Neural progenitor cell (in vitro differentiated cells): ENCODE measurements around the gene SLC19A1. TPM values are rescaled to one million over a fixed set of nuclear protein-coding genes. Genes with fewer than 3 reads are reported as not detected.
A peak's percentile ranks its signal among the peaks of the same experiment; 100 is the strongest.

Experiments
- DNase-seq: peaks from one replicate; pipeline ENCODE4 v3.0.0-alpha.2; 2016; ENCODE audit warnings: low spot score
- H2AFZ ChIP-seq: fragments of 200-600 bp; sonication (generic); replicated peaks from 2 replicates; pipeline ENCODE4 v1.6.1; 2016; ENCODE audit warnings: antibody characterized with exemption
- H3F3A ChIP-seq: fragments of 200-600 bp; sonication (generic); 2 replicates; pipeline ENCODE4 v1.6.1; 2016; ENCODE audit warnings: antibody characterized with exemption, low read depth
- H3K27ac ChIP-seq: fragments of 200-600 bp; sonication (generic); 2 replicates; pipeline ENCODE4 v1.5.1; 2016; ENCODE audit warnings: mild to moderate bottlenecking
- H3K27me3 ChIP-seq: fragments of 200-600 bp; sonication (generic); 2 replicates; pipeline ENCODE4 v1.6.1; 2016; ENCODE audit warnings: mild to moderate bottlenecking, moderate library complexity
- H3K36me3 ChIP-seq: fragments of 200-600 bp; sonication (generic); 2 replicates; pipeline ENCODE4 v1.5.1; 2016
- H3K4me1 ChIP-seq: fragments of 200-600 bp; sonication (generic); 2 replicates; pipeline ENCODE4 v1.6.1; 2016; ENCODE audit warnings: mixed run types
- H3K4me2 ChIP-seq: fragments of 200-600 bp; sonication (generic); 2 replicates; pipeline ENCODE4 v1.6.1; 2016
- H3K4me3 ChIP-seq: fragments of 200-600 bp; sonication (generic); 2 replicates; pipeline ENCODE4 v1.5.1; 2016
- H3K79me2 ChIP-seq: fragments of 200-600 bp; sonication (generic); 2 replicates; pipeline ENCODE4 v1.6.1; 2016; ENCODE audit warnings: low read depth
- H3K9ac ChIP-seq: fragments of 200-600 bp; sonication (generic); 2 replicates; pipeline ENCODE4 v1.6.1; 2016
- H3K9me3 ChIP-seq: fragments of 200-600 bp; sonication (generic); 2 replicates; pipeline ENCODE4 v1.5.1; 2016; ENCODE audit warnings: low read depth
- H4K20me1 ChIP-seq: fragments of 200-600 bp; sonication (generic); 2 replicates; pipeline ENCODE4 v1.6.1; 2016; ENCODE audit warnings: low read depth
- H3K27ac Mint-ChIP-seq: 3 replicates; pipeline ENCODE4 v1.8.0; 2021; ENCODE audit warnings: mixed read lengths
- H3K27me3 Mint-ChIP-seq: 2 replicates; pipeline ENCODE4 v1.8.0; 2022; ENCODE audit warnings: low read depth, mild to moderate bottlenecking, inconsistent platforms, moderate library complexity, mixed read lengths; ENCODE audit not compliant: insufficient read depth
- H3K36me3 Mint-ChIP-seq: 3 replicates; pipeline ENCODE4 v1.8.0; 2021; ENCODE audit warnings: mixed read lengths
- H3K4me1 Mint-ChIP-seq: 3 replicates; pipeline ENCODE4 v1.8.0; 2021; ENCODE audit warnings: mixed read lengths
- H3K4me3 Mint-ChIP-seq: 3 replicates; pipeline ENCODE4 v1.8.0; 2021; ENCODE audit warnings: mild to moderate bottlenecking, moderate library complexity, mixed read lengths
- H3K9me3 Mint-ChIP-seq: 3 replicates; pipeline ENCODE4 v1.8.0; 2020; ENCODE audit warnings: mixed read lengths
- CTCF ChIP-seq: fragments of 200-600 bp; sonication (generic); IDR thresholded peaks from 2 replicates; pipeline ENCODE4 v1.5.1; 2017; ENCODE audit warnings: antibody characterized with exemption, mild to moderate bottlenecking
- EZH2 ChIP-seq: fragments of 200-600 bp; sonication (generic); IDR thresholded peaks from 2 replicates; pipeline ENCODE4 v1.6.1; 2017; ENCODE audit warnings: antibody characterized with exemption, mild to moderate bottlenecking, moderate library complexity
- EZH2phosphoT487 ChIP-seq: fragments of 200-600 bp; sonication (generic); IDR thresholded peaks from 2 replicates; pipeline ENCODE4 v1.6.1; 2017; ENCODE audit warnings: antibody characterized with exemption
- total RNA-seq: library from RNA; depleted of rRNA; stranded (reverse); fragments of >200 nt; gene quantifications from 2 replicates; pipeline ENCODE4 v1.2.3, GENCODE V29; 2015; ENCODE audit warnings: low replicate concordance

The SLC19A1 gene
- total RNA-seq, 1 donor from 2014 or later, result 7.7 TPM

GRCh38 chr21:45469273-45470086, 72.8 kb downstream of the SLC19A1 start:
- Histone ChIP-seq H4K20me1 (peaks cover 87% of the 10 kb centered on the region), H3K4me2 (peak overlapping the region; percentile 70), H3F3A (peaks cover 26% of the 10 kb centered on the region), H3K9me3 (no peaks in the 10 kb centered on the region), H3K27me3 (no peaks in the 10 kb centered on the region), H3K27ac (peak overlapping the region; percentile 94), H2AFZ (no peak overlapping the region), H3K4me1 (peaks cover 30% of the 10 kb centered on the region), H3K4me3 (peak overlapping the region; percentile 13), H3K79me2 (peaks cover 56% of the 10 kb centered on the region), H3K36me3 (no peaks in the 10 kb centered on the region), H3K9ac (no peak overlapping the region)
- peaks cover 5% of the 10 kb centered on the region for H3K36me3 Mint-ChIP-seq
- H3K4me1 Mint-ChIP-seq, result peaks cover 28% of the 10 kb centered on the region
- H3K27me3 Mint-ChIP-seq, result peaks cover 6% of the 10 kb centered on the region
- peak overlapping the region; percentile 12 for H3K27ac Mint-ChIP-seq
- peak overlapping the region; percentile 16 for H3K4me3 Mint-ChIP-seq
- H3K9me3 Mint-ChIP-seq, result no peaks in the 10 kb centered on the region
- no peak for TF ChIP-seq EZH2
- no peak for TF ChIP-seq EZH2phosphoT487
- DNase-seq, result peak; percentile 83

- Histone ChIP-seq H2AFZ (no peak overlapping the region), H3F3A (peaks cover 21% of the 10 kb centered on the region), H4K20me1 (peaks cover 88% of the 10 kb centered on the region), H3K36me3 (no peaks in the 10 kb centered on the region), H3K9me3 (no peaks in the 10 kb centered on the region), H3K27ac (peak overlapping the region; percentile 94), H3K27me3 (no peaks in the 10 kb centered on the region), H3K4me1 (peaks cover 30% of the 10 kb centered on the region), H3K79me2 (peaks cover 61% of the 10 kb centered on the region), H3K4me3 (no peak overlapping the region), H3K4me2 (peak overlapping the region; percentile 70), H3K9ac (no peak overlapping the region)
- Mint-ChIP-seq H3K27ac (no peak overlapping the region), H3K27me3 (peaks cover 6% of the 10 kb centered on the region), H3K36me3 (no peaks in the 10 kb centered on the region), H3K9me3 (no peaks in the 10 kb centered on the region), H3K4me3 (no peak overlapping the region), H3K4me1 (peaks cover 25% of the 10 kb centered on the region)
- TF ChIP-seq EZH2, result no peak
- DNase-seq, result no peak
Measured at GRCh38 chr21:45468971-45469272, 73.3 kb downstream of the SLC19A1 start.

- H2AFZ ChIP-seq, result no peak overlapping the region
- Mint-ChIP-seq H3K9me3 (no peaks in the 10 kb centered on the region), H3K4me3 (no peak overlapping the region), H3K36me3 (no peaks in the 10 kb centered on the region), H3K27ac (no peak overlapping the region), H3K4me1 (peaks cover 25% of the 10 kb centered on the region), H3K27me3 (peaks cover 6% of the 10 kb centered on the region)
- DNase-seq, result no peak
- no peaks in the 10 kb centered on the region for H3K36me3 ChIP-seq
- peak overlapping the region; percentile 94 for H3K27ac ChIP-seq
- H4K20me1 ChIP-seq, result peaks cover 88% of the 10 kb centered on the region
- H3K79me2 ChIP-seq, result peaks cover 65% of the 10 kb centered on the region
- H3K4me3 ChIP-seq, result no peak overlapping the region
- H3F3A ChIP-seq, result peaks cover 20% of the 10 kb centered on the region
- TF ChIP-seq CTCF (no peak), EZH2 (no peak), EZH2phosphoT487 (no peak)
- H3K27me3 ChIP-seq, result no peaks in the 10 kb centered on the region
- peaks cover 30% of the 10 kb centered on the region for H3K4me1 ChIP-seq
- H3K9me3 ChIP-seq, result no peaks in the 10 kb centered on the region
- no peak overlapping the region for H3K4me2 ChIP-seq
- no peak overlapping the region for H3K9ac ChIP-seq
Measured at GRCh38 chr21:45468051-45468970, 73.9 kb downstream of the SLC19A1 start.

GRCh38 chr21:45467221-45467779, 74.9 kb downstream of the SLC19A1 start:
- no peak for DNase-seq

More at GRCh38 chr21:45467221-45467779, 74.9 kb downstream of the SLC19A1 start:
- Histone ChIP-seq H3K4me2 (no peak overlapping the region), H3K9ac (no peak overlapping the region), H3K27me3 (no peaks in the 10 kb centered on the region), H3K36me3 (peaks cover 4% of the 10 kb centered on the region), H3K4me1 (peaks cover 30% of the 10 kb centered on the region), H4K20me1 (peaks cover 78% of the 10 kb centered on the region), H3K4me3 (no peak overlapping the region), H3K79me2 (peaks cover 59% of the 10 kb centered on the region), H3F3A (peaks cover 20% of the 10 kb centered on the region), H2AFZ (no peak overlapping the region), H3K9me3 (peaks cover 5% of the 10 kb centered on the region), H3K27ac (no peak overlapping the region)
- TF ChIP-seq EZH2phosphoT487, result no peak
- no peak for TF ChIP-seq CTCF
- TF ChIP-seq EZH2, result no peak
- peaks cover 6% of the 10 kb centered on the region for H3K27me3 Mint-ChIP-seq
- peaks cover 6% of the 10 kb centered on the region for H3K36me3 Mint-ChIP-seq
- H3K27ac Mint-ChIP-seq, result no peak overlapping the region
- peaks cover 2% of the 10 kb centered on the region for H3K9me3 Mint-ChIP-seq
- H3K4me3 Mint-ChIP-seq, result no peak overlapping the region
- H3K4me1 Mint-ChIP-seq, result peaks cover 25% of the 10 kb centered on the region
